Occipital lobe (tissue), 2 donors: Measurements from ENCODE around the gene ERC1. TPM values are rescaled to one million over a fixed set of nuclear protein-coding genes. Genes with fewer than 3 reads are reported as not detected.

Experiments
- DNase-seq: peaks from one replicate; lab custom pipeline; 2025; lab: John Stamatoyannopoulos, UW
- total RNA-seq: library from RNA; depleted of rRNA; stranded (reverse); fragments of >200 nt; gene quantifications from one replicate; pipeline ENCODE4 v1.2.3, GENCODE V29; 2014

The ERC1 gene
- total RNA-seq, 1 donor from 2014 or later = 119 TPM

GRCh38 chr12:1435456-1435855, 444.4 kb downstream of the ERC1 start:
- no peak for DNase-seq

- no peak for DNase-seq
These were observed 445.0 kb downstream of the ERC1 start for GRCh38 chr12:1436015-1436414.

- DNase-seq = no peak
These were observed 446.0 kb downstream of the ERC1 start for GRCh38 chr12:1436981-1437380.

- no peak for DNase-seq
These were observed 448.2 kb downstream of the ERC1 start for GRCh38 chr12:1439201-1439600.

GRCh38 chr12:1439687-1440086, 448.7 kb downstream of the ERC1 start:
- DNase-seq = no peak

DNA sequence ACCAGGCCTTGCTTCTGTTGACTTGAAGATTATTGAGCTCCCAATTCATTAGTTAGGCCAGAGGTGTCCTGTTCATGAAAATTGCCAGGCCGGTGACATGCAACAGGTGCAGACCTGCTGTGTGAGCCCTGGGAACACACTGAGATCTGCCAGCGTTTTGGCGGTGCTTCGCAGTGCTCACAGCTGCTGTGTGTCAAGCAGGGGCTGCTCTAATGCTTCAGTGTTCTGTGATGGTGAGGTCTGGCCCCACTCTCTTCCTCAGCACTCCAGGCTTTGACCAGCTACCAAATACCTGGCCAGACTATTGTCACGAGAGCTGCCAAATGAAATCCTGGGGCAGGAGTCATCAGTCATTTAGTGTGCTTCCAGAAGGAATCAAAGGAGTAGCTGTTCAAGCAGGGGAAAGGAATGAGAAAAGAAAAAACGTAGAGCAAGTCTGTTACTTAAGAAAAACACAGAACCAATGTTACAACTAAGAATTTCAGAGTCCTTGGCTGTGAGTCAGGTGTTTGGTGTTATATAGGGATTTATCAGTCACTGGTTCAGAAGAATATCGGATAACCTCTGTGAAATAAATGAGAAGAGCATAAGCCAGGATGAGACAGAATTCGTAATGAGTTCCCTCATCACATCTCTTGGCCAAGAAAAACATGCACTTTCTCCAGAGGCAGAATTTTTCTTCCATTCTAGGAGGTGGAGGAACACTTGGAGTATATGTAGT, 452.6 kb downstream of the ERC1 start:
- no peak for DNase-seq

DNA sequence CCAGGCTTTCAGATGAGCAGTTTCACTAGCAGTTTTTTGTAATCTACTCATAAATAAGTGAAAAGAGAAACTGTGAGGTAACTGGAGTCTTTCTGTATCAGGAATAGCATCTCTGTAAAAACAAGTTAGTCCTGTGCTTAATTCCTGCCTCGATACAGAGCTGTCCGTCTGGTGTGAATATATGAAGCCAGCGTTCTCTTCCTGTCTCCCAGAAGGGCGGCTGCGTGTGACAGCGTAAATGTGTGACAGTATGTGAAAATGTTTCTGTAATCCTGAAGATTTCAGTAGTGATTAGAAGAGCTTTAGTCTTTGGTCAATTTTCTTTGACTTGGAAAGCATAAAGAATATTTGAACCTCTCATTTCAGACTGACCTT, 453.1 kb downstream of the ERC1 start:
- DNase-seq = no peak

- DNase-seq = no peak
These were observed 454.8 kb downstream of the ERC1 start for GRCh38 chr12:1445807-1446206.

GRCh38 chr12:1448336-1448735, 457.3 kb downstream of the ERC1 start:
- no peak for DNase-seq

DNA sequence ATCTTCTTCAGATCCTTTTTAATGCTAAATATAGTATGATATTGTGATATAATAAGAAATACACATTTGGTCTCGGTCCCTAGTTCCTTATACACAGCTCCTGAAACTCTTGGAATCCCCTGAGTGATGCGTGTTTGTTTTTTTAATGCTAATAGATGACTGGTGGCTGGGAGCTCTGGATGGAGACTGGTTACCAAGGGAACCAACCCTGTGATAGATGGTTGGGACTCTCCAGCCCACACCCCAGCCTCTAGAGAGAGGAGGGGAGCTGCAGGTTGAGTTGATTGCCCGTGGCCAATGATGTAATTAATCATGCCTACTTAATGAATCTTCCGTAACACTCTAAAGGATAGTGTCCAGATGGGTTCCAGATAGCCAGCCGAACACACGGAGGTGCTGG, 462.8 kb downstream of the ERC1 start:
- no peak for DNase-seq

- no peak for DNase-seq
These were observed 465.9 kb downstream of the ERC1 start for GRCh38 chr12:1456885-1457284.

DNA sequence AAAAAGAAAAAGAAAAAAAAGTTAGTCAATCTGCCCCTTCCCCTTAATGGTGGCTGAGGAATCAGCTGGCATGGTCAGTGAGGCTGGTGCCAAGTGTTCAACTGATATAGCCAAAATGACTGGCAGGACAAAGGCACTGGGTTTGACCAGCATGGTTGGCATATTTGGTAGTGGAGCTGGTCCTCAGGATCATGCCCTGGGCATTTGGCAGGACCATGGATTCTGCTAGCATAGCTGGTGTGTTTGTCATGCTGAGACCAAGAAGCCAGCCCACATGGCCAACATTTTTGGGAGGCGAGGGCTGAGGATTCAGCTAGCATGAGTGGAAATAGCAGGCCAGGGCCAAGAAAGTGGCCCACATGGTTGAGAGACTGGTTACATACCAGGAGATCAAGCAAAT, 466.9 kb downstream of the ERC1 start:
- DNase-seq = no peak

DNA sequence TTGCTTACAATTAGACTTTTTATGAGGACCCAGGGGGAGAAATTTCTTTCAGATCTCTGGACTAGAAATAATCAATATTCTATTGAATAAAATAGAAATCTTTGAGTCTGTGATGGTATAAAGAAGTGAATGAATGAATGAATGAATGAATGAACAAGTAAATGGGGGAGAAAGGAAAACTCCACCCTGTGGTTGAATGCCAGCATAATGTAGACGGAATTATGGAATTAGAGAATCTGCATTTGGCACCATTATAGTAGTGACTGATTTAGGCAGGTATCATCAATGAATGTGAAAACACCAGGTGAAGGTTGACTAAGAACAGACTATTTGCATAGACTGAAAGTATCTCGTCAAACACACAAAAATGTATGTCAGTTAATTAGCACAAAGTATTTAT, 468.3 kb downstream of the ERC1 start:
- no peak for DNase-seq

GRCh38 chr12:1463073-1463905, 472.3 kb downstream of the ERC1 start:
- DNase-seq = no peak

DNA sequence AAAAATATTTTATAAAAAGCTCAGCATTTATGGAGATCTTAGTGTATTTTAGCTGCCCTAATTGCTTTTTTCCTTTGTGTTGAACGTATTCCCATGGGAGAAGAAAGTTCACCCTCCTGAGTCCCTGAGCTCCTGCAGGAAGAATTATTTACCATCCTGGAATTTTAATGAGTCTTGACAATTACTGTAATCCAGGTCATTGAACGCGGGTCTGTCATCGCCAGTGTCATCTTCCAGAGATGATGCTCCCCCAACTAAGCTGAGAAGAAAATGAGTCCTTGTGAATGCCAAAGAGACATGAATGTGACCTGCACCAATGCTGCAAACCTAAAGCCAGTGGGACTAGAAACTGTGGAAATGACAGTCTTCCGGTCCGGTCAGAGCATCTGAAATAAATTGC, 473.9 kb downstream of the ERC1 start:
- no peak for DNase-seq

- no peak for DNase-seq
These were observed 475.0 kb downstream of the ERC1 start for GRCh38 chr12:1465990-1466389.

GRCh38 chr12:1466481-1467154, 475.6 kb downstream of the ERC1 start:
- no peak for DNase-seq

DNA sequence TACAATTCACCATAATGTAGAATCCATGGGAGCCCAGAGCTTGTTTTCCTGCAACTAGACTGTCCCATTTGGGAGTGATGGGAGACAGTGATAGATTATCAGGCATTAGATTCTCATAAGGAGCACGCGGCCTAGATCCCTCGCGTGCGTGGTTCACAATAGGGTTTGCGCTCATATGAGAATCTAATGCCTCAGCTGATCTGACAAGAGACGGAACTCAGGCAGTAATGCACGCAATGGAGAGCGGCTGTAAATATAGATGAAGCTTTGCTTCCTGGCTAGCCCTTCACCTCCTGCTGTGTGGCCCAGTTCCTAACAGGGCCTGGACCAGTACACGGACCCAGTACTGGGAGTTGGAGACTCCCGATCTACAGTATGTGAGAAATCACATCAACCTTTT, 476.7 kb downstream of the ERC1 start:
- no peak for DNase-seq

- no peak for DNase-seq
These were observed 478.0 kb downstream of the ERC1 start for GRCh38 chr12:1469070-1469469.

- DNase-seq = no peak
These were observed 479.0 kb downstream of the ERC1 start for GRCh38 chr12:1470051-1470450.

DNA sequence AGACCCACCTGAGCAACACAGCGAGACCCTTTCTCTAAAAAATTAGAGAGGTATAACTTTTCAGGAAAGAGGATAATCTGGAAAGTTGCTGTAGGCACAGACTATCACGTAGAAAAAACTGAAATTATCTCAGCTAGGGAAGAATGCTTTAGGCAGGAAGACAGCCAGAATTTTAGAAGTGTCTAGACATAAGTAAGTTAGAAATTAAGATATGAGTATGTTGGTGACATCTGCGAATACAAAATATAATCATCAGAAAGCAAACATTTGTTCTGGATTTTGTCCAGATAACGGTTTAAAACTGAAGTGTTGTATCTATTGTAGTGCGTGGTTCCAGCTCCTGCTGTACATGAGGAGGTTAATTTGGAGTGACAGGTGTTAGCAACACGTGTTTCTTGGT, 480.2 kb downstream of the ERC1 start:
- DNase-seq = no peak

DNA sequence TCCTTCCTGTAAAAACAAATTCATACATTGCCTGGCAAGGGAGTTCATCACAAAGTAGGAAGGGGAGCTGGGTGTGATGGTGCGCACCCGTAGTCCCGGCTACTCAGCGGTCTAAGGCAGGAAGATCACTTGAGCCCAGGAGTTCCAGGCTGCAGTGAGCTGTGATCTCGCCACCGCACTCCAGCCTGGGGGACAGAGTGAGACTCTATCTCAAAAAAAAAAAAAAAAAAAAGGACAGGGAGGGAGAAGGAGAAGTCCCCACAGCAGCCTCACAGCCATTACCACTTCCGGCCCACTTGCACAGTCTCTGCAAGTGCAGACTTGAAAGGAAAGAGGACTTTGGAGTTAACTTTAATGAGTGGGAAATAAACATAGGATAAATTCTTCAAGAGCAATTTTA, 482.4 kb downstream of the ERC1 start:
- no peak for DNase-seq
